Measurements from ENCODE around the gene GJA4.

- TF ChIP-seq CTCF (IDR thresholded peaks at IDR 0.05; ENCODE audit: control extremely low read depth in 1 of 3, insufficient read depth in 1 of 3, low read depth in 1 of 3, low read length in 3 of 3) (no peak), MAFK (IDR thresholded peaks at IDR 0.05; ENCODE audit: low read depth, low read length) (no peak), TAF1 (IDR thresholded peaks at IDR 0.05; ENCODE audit: low read depth, low read length) (no peak), POLR2A (IDR thresholded peaks at IDR 0.05; ENCODE audit: control extremely low read depth in 1 of 2, low read depth in 2 of 2, low read length in 2 of 2) (no peak), NRF1 (IDR thresholded peaks at IDR 0.05; ENCODE audit: low read depth, low read length) (no peak)
Measured at GRCh38 chr1:34828611-34829010, 35.8 kb downstream of the GJA4 start.
